Lung (tissue), 12 donors: Measurements from ENCODE around the gene INTS3. TPM values are rescaled to one million over a fixed set of nuclear protein-coding genes. Genes with fewer than 3 reads are reported as not detected.

Experiments used
- ATAC-seq: fragments of 200-7000 bp; cut with Tn5 transposase; one replicate; pipeline ENCODE4 v1.9.1; 2020; ENCODE audit warnings: moderate number of reproducible peaks; ENCODE audit not compliant: insufficient read depth, low FRiP score
- DNase-seq, 3 donors: peaks; one replicate each; pipeline ENCODE4 v3.0.0-alpha.2; 2013 to 2017
- H3K27ac ChIP-seq, 2 donors: one replicate each; pipeline ENCODE4 v1.5.1; 2013; ENCODE audit warnings: mild to moderate bottlenecking in 2 of 2, moderate library complexity in 2 of 2, control low read depth in 1 of 2, inconsistent platforms in 1 of 2, low read depth in 1 of 2, low read length in 1 of 2
- H3K27me3 ChIP-seq, 3 donors: one replicate each; pipeline ENCODE4 v1.5.1; 2013; ENCODE audit warnings: low read length in 2 of 3; ENCODE audit not compliant: control insufficient read depth in 3 of 3, insufficient read depth in 3 of 3
- H3K36me3 ChIP-seq, 4 donors: one replicate each; pipeline ENCODE4 v1.5.1; 2013; ENCODE audit warnings: low read length in 4 of 4, mild to moderate bottlenecking in 1 of 4, moderate library complexity in 1 of 4; ENCODE audit not compliant: control insufficient read depth in 4 of 4, insufficient read depth in 4 of 4
- H3K4me1 ChIP-seq, 5 donors: one replicate each; pipeline ENCODE4 v1.5.1; 2013; ENCODE audit warnings: low read length in 5 of 5, mild to moderate bottlenecking in 2 of 5, moderate library complexity in 1 of 5; ENCODE audit not compliant: control insufficient read depth in 5 of 5, insufficient read depth in 5 of 5
- H3K4me3 ChIP-seq: one replicate; pipeline ENCODE4 v1.5.1; 2013; ENCODE audit warnings: mild to moderate bottlenecking, control low read depth, moderate library complexity
- H3K9ac ChIP-seq, 2 donors: one replicate each; pipeline ENCODE4 v1.5.1; 2013; ENCODE audit warnings: low read length in 2 of 2, control low read depth in 1 of 2; ENCODE audit not compliant: insufficient read depth in 1 of 2
- H3K9me3 ChIP-seq, 4 donors: one replicate each; pipeline ENCODE4 v1.5.1; 2013; ENCODE audit warnings: low read length in 3 of 4, mild to moderate bottlenecking in 1 of 4, moderate library complexity in 1 of 4; ENCODE audit not compliant: control insufficient read depth in 4 of 4, insufficient read depth in 3 of 4
- CTCF ChIP-seq: IDR thresholded peaks from 2 replicates; pipeline ENCODE4 v1.5.1; 2012; ENCODE audit warnings: mild to moderate bottlenecking; ENCODE audit errors: control extremely low read depth, extremely low read depth
- WGBS, 2 donors: extraction: QIAGEN DNeasy Blood & Tissue Kit; methylation state at CpG; one replicate each; pipeline ENCODE4 v1.1.7; 2013; 5-methylcytosine and 5-hydroxymethylcytosine counted together
- polyA plus RNA-seq, 2 donors: library from polyadenylated mRNA; stranded (reverse); fragments of 200-250 nt; gene quantifications; one replicate each; pipeline ENCODE4 v1.2.1, GENCODE V29; 2013
- total RNA-seq, 2 donors: library from RNA; depleted of rRNA in 1 of 2; stranded (reverse); fragments of >200 nt in 1 of 2; gene quantifications; one replicate each; pipeline ENCODE4 v1.2.1, GENCODE V29; 2014 to 2021
- donor health status: control.
- donor health status: control.
- donor health status: Bipolar disorder and iron deficiency.
- donor health status: healthy.
- donor health status: DM: yes; HTN: yes; CAD: no.

Gene INTS3
- total and polyA plus RNA-seq, 4 donors: 31.3 to 70.4 (median 51.0) TPM

GRCh38 chr1:153745417-153745816, 17.6 kb downstream of the INTS3 start:
- Histone ChIP-seq H3K27me3 (no peaks in the 10 kb centered on the region), H3K4me1 (peaks cover 0 to 27% (median 0%) of the 10 kb centered on the region in 5 donors), H3K27ac (no peak overlapping the region), H3K4me3 (no peak overlapping the region), H3K9ac (no peak overlapping the region), H3K9me3 (no peaks in the 10 kb centered on the region), H3K36me3 (peaks cover 37 to 76% (median 43%) of the 10 kb centered on the region in 4 donors)
- WGBS, 2 donors: 93 to 100% methylated on average over 2 of the region's 2 CpGs
- DNase-seq (no peak), ATAC-seq (no peak)
- no peak for TF ChIP-seq CTCF

DNA sequence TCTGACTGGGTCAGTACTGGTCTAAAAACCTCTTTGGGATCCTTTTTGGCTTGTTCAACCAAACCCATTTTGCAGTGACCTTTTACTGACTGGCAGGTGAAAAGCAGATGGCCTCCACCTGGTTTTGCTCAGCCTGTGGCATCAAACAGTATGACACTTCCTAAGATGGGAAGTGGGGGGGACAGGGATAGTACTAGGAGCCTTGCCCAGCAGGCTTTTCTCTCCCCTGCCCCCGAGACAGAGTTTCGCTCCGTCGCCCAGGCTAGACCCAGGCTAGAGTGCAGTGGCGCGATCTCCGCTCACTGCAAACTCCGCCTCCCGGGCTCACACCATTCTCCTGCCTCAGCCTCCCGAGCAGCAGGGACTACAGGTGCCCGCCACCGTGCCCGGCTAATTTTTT, 18.3 kb downstream of the INTS3 start:
- no peaks in the 10 kb centered on the region for H3K27me3 ChIP-seq
- H3K9ac ChIP-seq: no peak overlapping the region
- no peak overlapping the region for H3K4me3 ChIP-seq
- peaks cover 39 to 76% (median 42%) of the 10 kb centered on the region in 4 donors for H3K36me3 ChIP-seq
- H3K9me3 ChIP-seq: no peaks in the 10 kb centered on the region
- DNase-seq (no peak), ATAC-seq (no peak)
- H3K27ac ChIP-seq: peak overlapping the region in 1 of 2 donors; percentile 32
- WGBS, 2 donors: 93 to 96% methylated on average over 13 of the region's 13 CpGs
- H3K4me1 ChIP-seq: peaks cover 0 to 29% (median 0%) of the 10 kb centered on the region in 5 donors
- no peak for TF ChIP-seq CTCF

GRCh38 chr1:153748903-153749302, 21.1 kb downstream of the INTS3 start:
- no peaks in the 10 kb centered on the region for H3K27me3 ChIP-seq
- no peak for TF ChIP-seq CTCF
- DNase-seq (no peak), ATAC-seq (no peak)
- H3K36me3 ChIP-seq: peaks cover 30 to 70% (median 39%) of the 10 kb centered on the region in 4 donors
- H3K4me3 ChIP-seq: no peak overlapping the region
- no peaks in the 10 kb centered on the region for H3K9me3 ChIP-seq
- 55 to 82% methylated on average over 2 of the region's 2 CpGs for WGBS, 2 donors
- peaks cover 0 to 34% (median 0%) of the 10 kb centered on the region in 5 donors for H3K4me1 ChIP-seq
- peak overlapping the region; percentile 15 to 79 for H3K27ac ChIP-seq
- H3K9ac ChIP-seq: no peak overlapping the region
